GM12892 (cell line): ENCODE measurements around the gene TARS1.

Experiments
- POLR2A ChIP-seq: IDR thresholded peaks from 2 replicates; pipeline ENCODE4 v1.6.1; 2011; ENCODE audit warnings: low read depth, low read length, control low read depth
- POLR2AphosphoS5 ChIP-seq: IDR thresholded peaks from 2 replicates; pipeline ENCODE4 v1.6.1; 2011; ENCODE audit warnings: low read depth, low read length, control low read depth
- TAF1 ChIP-seq: IDR thresholded peaks from 2 replicates; pipeline ENCODE4 v1.6.1; 2011; ENCODE audit warnings: low read depth, mild to moderate bottlenecking, control low read depth, low read length, borderline replicate concordance

DNA sequence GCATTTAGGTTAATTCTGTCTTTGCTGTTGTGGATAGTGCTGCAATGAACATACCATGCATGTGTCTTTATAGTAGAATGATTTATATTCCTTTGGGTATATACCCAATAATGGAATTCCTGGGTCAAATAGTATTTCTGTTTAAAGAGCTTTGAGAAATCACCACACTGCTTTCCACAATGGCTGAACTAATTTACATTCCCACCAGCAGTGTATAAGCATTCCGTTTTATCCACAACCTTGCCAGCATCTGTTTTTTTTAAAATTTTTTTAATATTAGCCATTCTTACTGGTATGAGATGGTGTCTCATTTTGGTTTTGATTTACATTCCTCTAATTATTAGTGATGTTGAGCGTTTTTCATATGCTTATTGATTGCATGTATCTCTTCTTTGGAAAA is 15.5 kb upstream of the TARS1 start:
- TF ChIP-seq POLR2A: no peak
- TF ChIP-seq POLR2AphosphoS5: no peak
- TF ChIP-seq TAF1: no peak
